GM18858 (cell line): Measurements from ENCODE around the gene MBIP.
"Not testable (repeated sequence)": the region's sequence is repeated elsewhere in the genome, so short reads cannot be mapped to it uniquely, and the experiment has no call there.

Source experiments
- ATAC-seq: cut with Tn5 transposase; IDR thresholded peaks from one replicate; pipeline ENCODE4 v1.9.1; 2021; ENCODE audit not compliant: unreplicated experiment

The MBIP gene

DNA sequence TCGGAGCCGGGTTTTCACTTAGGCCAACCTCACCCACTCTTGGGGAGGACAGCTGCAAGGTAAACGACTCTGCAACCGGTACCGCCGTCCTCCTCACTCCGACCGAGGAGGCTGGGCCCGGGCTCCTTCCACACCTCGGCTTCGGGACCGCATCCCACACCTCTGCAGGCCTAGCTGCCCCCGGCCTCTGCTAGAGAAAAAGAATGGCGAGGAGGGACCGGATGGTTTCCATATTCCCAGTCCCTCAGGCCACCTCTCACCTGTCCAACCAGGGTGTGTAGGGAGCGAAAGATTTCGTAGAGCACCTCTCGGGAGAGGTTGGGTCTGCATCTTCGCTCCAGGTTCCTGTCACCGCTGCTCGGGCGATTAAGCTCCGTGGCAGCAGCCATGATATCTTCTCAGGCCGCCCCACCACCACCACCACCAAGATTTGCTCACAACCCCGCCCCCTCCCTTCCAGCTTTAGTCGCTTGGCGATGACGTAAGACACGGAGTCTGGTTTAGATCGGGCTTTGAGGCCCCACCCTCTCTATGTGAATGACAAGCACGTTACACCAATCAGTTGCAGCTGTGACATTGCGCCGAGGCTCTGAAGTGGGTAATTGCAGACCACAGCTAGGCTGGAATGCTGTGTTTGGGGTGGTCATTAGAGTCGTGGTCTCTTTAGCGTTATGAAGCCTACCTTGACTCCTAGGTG lies at the start of gene MBIP:
MBIP (minus strand) TSS at position 438 of the 697 bp plus-strand sequence; CDS start at position 389, 49 bp downstream.
- ATAC-seq, result peak; percentile 97

DNA sequence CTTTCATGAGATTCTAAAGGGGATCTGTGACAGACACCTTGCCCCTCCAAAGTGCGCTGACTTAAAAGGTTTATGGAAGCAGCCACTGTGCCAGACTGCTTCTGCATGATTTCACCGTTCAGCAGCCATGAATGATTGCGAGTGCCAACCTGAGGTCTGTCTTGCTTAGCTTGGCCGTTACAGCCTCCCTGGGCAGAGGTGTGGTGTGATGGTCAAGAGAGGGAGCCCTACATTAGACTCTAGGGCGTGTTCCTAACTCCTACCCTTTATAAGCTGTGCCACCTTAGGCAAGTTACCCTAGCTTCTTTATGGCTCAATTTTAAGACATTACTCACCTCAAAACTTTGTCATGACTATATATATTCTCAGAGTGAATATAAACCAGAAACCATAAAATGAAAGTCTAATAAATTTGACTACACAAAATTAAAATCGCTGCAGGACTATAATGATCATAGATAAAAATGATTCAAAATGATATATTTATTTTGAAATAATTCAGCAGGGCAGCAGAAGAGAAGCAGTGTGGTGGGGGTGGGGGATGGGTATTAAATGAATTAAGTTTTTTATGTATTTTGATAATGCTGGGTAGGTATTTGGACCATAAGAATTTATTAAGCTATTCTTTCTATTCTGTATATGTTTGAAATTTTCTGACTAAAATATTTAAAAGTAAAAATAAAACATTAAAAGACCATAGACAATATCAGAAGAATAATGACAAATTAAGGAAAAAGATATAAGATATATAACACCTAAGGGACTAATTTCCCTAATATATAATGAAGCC lies 47.7 kb upstream of the MBIP start:
- ATAC-seq, result no peak

DNA sequence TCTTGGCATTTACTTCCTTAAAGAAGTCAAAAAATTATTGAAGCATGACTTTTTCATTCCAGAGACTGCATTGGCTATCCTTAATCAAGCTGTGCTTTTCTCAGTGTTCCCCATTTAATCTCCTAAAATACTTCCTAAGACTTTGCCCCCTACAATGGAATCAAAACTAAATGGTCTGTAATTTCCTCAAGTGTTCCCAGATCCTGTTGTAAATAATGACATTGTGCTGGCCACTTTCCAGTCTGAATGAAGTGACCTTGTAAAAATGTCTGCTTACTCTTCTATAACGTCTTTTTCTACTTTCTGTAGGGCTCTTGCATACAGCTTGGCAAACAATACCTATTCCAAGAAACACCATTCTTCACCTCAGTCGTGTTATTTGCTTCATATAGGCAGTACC lies 45.3 kb upstream of the MBIP start:
- ATAC-seq, result no peak

DNA sequence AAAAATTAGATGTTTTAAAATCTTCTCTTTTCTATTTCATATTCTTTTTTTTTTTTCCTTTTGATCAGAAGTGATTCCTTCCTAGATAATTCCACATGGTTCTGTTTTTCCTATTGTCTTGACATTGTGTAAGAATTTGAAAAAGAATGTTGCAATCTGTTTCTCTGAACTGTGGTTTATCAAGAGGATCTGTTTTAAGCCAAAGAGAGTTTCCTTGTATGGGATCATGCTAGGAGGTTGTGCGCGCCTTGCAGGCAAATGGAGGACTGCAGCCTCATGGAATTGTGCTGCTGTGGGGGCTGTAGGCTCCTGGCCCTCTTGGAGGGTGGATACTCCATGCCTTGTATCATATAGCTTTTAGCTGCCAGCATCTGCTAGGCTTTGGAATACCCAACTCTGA lies 43.3 kb upstream of the MBIP start:
- no peak for ATAC-seq

GRCh38 chr14:36362648-36363047 lies 42.2 kb upstream of the MBIP start:
- no peak for ATAC-seq

DNA sequence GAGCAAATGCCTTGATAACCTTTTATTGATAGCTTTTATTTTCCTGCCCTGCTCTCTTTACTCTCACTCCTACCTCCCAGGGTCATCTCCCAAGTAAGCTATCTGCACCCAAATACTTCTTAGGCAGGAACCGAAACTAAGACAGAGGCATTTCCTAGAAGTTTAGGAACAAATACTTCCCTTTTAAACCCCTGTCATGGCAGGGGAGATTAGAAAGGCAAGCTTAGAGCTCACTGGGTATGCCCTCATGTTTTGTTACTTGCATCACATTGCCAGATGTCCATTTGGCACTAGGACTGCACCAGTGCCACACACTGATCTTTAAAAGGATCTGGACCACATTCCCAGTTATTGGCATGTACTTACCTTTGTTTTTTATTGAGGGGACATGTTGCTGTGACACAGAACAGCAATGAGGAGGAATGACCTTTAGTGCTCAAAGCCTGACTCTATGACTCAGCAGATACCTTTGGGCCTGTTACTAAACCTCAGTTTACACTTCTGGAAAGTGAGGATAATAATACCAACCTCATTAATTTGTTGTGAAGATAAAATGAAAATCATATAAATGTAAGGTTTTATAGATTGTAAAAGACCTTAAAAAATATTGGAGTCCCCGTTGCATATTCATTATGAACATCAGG lies 40.9 kb upstream of the MBIP start:
- no peak for ATAC-seq

- ATAC-seq, result no peak
Measured at GRCh38 chr14:36356862-36357261, 36.4 kb upstream of the MBIP start.

GRCh38 chr14:36346052-36346451 lies 25.6 kb upstream of the MBIP start:
- ATAC-seq, result no peak

DNA sequence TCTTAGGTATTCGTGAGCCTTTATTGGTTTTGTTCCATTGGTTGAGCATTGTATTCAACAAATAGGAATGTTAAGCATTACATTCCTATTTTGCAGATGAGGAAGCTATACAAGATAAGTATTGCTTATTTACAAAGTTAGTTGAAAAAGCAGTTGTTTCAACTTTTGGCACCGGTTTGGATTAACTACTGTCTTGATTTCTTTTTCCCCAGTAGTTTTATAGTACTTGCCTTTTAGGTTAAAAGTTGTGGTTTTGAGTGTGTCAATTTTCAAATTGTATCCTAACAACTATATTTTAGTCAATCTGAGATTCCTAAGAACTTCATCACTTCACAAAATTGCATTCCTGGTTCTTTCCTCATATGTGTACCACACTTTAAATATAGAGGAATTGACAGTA lies 23.8 kb upstream of the MBIP start:
- no peak for ATAC-seq

- ATAC-seq, result not testable (repeated sequence)
Measured at GRCh38 chr14:36341811-36342210, 21.4 kb upstream of the MBIP start.

DNA sequence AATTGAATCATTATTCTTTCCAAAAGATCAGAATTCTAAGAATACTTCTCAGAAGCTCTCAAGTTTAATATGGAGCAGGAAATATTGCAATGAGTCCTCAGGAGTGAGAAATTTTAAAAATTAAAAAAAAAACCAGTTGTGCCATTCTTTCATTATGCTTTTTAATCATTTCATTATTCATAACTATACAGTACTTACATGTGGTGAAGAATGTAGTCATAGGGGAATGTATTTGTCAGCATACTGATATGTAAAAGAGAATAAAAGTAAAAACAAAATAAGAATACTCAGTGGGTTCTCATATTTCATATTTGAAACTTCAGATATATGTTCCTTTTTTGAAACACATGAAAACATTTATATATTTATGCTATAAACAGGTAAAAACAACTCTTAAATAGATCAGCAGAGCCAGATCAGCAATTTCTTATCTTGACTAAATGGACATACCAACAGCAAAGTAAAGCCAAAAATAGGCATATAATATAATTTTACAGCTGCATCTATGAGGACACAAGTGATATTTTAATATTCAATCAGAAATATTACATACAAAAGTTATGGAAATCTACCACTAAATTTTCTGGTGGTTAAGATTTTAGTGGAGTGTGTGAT lies 19.9 kb upstream of the MBIP start:
- ATAC-seq, result no peak

- ATAC-seq, result no peak
Measured at GRCh38 chr14:36339816-36340215, 19.4 kb upstream of the MBIP start.

DNA sequence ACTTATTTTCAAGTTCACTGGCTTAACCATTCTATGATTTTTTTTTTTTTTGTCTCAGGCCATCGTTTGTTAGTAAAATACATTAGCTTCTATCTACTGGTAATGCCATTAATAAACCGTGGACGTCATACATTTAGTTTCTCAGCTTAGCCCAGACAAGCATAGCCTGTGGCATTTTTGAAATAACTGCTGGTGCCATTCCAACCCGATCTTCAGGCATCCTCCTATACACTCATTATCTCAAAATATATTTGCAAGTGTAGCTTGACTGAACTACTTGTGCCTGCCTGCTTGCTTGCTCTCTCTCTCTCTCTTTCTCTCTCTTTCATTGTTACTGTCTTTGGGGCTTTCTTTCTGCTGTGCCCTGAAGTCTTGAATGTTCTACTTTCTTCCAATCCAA lies 12.7 kb upstream of the MBIP start:
- ATAC-seq, result no peak

DNA sequence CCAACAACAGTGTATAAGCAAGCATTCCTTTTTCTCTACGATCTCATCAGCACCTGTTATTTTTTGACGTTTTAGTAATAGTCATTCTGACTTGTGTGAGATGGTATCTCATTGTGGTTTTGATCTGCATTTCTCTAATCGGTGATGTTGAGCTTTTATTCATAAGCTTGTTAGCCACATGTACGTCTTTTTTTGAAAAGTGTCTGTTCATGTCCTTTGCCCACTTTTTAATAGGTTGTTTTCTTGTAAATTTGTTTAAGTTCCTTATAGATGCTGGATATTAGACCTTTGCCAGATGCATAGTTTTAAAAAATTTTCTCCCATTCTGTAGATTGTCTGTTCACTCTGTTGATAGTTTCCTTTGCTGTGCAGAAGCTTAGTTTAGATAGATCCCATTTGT lies 7.1 kb upstream of the MBIP start:
- not testable (repeated sequence) for ATAC-seq

- ATAC-seq, result no peak
Measured at GRCh38 chr14:36325853-36326252, 5.4 kb upstream of the MBIP start.

- no peak for ATAC-seq
Measured at GRCh38 chr14:36324897-36325296, 4.5 kb upstream of the MBIP start.

DNA sequence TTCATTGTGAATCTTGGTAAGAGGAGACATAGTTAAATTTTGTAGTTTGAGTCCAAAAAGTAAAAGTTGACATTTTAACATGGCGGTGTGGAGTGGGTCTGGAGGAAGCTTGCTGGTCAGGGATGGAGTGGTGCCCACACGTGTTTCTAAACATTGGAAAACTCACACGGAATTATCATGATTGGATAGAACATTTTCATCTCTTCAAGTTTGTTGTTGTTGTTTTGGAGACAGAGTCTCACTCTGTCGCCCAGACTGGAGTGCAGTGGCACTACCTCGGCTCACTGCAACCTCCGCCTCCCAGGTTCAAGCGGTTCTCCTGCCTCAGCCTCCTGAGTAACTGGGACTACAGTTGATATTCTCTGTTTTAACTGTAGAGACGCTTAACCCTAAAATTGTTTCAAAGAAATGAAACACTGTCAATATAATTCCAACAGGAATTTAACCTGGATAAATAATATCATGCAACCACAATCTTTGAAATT lies 502 bp upstream of the MBIP start:
- ATAC-seq, result peak; percentile 20

- no peak for ATAC-seq
Measured at GRCh38 chr14:36319899-36320199, 588 bp downstream of the MBIP start.

DNA sequence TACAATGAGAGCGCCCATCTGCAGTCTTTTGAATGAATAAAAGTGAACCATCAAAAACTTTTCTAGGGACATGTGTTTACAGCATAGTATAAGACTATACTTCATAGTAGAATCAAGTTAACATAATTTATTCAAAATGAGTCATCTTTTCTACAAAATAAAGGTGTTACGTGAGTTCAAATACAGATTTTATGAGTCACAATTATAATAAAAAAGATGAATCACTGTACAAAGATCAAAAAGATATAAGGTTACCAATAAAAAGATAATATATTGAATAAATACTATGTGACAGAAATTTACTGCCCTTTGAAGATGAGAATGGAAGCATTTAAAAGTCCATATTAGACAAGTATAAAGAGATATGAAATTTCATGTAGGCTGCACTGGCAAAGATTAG lies 2.8 kb downstream of the MBIP start:
- ATAC-seq, result no peak

DNA sequence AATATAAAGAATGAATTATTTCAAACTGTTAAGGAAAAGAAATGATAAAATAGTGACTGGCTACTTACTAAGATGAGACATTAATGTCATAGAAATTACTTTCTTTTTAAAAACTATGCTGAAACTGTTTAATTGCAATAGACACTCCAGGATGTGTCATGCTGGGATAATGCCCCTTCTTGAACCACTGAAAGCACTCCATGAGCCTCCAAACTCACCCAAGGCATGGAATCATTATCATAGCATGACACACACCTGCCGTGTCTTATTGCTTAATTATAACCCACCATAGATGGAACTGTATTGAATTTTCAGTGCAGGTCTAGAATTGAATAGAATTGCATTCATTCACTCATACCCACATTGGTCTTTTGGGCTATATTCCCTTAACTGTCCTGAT lies 4.3 kb downstream of the MBIP start:
- no peak for ATAC-seq

DNA sequence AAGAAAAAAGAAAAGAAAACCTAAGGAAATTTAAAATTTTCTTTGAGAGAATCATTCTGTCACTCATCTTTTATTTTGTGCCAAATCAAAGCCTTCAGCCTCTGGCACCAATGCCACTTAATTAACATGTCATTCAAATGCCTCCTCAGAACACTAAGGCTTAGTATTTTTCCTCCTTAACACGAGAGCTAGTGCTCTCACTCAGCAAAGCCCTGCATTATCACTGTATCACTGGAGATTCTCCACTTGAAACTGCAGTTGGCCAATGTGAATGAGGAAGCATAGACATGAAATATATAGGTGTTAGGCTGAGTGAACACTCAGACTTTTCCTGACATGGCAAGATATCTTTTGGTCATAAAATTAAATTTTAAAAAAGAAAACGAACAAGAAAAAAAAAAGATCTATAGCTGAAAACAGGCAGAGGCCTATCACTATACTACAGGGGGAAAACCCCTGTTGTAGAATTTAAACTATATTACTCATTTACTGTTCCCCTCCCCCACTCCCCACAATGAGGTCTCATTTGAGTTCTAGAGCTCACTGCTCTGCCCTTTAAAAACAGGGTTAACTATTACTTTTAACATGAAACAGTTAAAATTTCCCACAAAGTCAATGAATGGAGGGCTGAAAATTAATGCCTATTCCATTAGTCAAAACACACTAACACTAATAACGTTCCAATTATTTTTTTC lies 5.1 kb downstream of the MBIP start:
- peak; percentile 79 for ATAC-seq
